Caco-2 (cell line): ENCODE results near the gene TTC9. TPM values are rescaled to one million over a fixed set of nuclear protein-coding genes. Genes with fewer than 3 reads are reported as not detected.

Source experiments
- BruUV-seq: library from RNA; stranded (reverse); fragments of 400-500 nt; replicated peaks from 2 replicates; lab custom pipeline; 2021; lab: Mats Ljungman, UMichigan
- CTCF ChIA-PET: fragments of 300-600 bp; sonication (Branson Sonifier 250); formaldehyde crosslinking; loops from one replicate; lab custom pipeline; 2022; ENCODE audit warnings: antibody characterized with exemption; lab: Charles Lee
- POLR2A ChIA-PET: fragments of 300-600 bp; sonication (Branson Sonifier 250); formaldehyde crosslinking; loops from one replicate; lab custom pipeline; 2022; ENCODE audit warnings: antibody characterized with exemption; lab: Charles Lee
- DNase-seq, 2 experiments: peaks; one replicate each; pipeline versions ENCODE4 v3.0.0 to v3.0.0-alpha.2; 2020 to 2022
- H3K27me3 ChIP-seq: replicated peaks from 2 replicates; pipeline ENCODE4 v1.6.0; 2011; ENCODE audit warnings: low read length; ENCODE audit not compliant: control insufficient read depth, insufficient read depth
- H3K36me3 ChIP-seq: 2 replicates; pipeline ENCODE4 v1.5.1; 2011; ENCODE audit warnings: low read length; ENCODE audit not compliant: control insufficient read depth, insufficient read depth
- H3K4me1 ChIP-seq: fragments of 250-450 bp; sonication (Bioruptor Pico); 2 replicates; pipeline ENCODE4 v1.5.1; 2020; ENCODE audit warnings: mild to moderate bottlenecking
- H3K4me3 ChIP-seq: 2 replicates; pipeline ENCODE4 v1.5.1; 2011; ENCODE audit warnings: low read depth, mild to moderate bottlenecking, control low read depth, low read length
- H3K9me3 ChIP-seq: fragments of 250-450 bp; sonication (Bioruptor Pico); 2 replicates; pipeline ENCODE4 v1.5.1; 2020; ENCODE audit warnings: mild to moderate bottlenecking, moderate library complexity
- H3K27ac Mint-ChIP-seq: one replicate; pipeline ENCODE4 v1.8.0; 2022; ENCODE audit warnings: mixed read lengths; ENCODE audit not compliant: unreplicated experiment
- H3K27me3 Mint-ChIP-seq: one replicate; pipeline ENCODE4 v1.8.0; 2022; ENCODE audit warnings: mixed read lengths; ENCODE audit not compliant: insufficient read depth, unreplicated experiment
- H3K36me3 Mint-ChIP-seq: one replicate; pipeline ENCODE4 v1.8.0; 2022; ENCODE audit warnings: mild to moderate bottlenecking, mixed read lengths; ENCODE audit not compliant: insufficient read depth, unreplicated experiment
- H3K4me1 Mint-ChIP-seq: one replicate; pipeline ENCODE4 v1.8.0; 2022; ENCODE audit warnings: low read depth, mixed read lengths; ENCODE audit not compliant: unreplicated experiment
- H3K4me3 Mint-ChIP-seq: one replicate; pipeline ENCODE4 v1.8.0; 2022; ENCODE audit warnings: mild to moderate bottlenecking, moderate library complexity, mixed read lengths; ENCODE audit not compliant: unreplicated experiment
- H3K9me3 Mint-ChIP-seq: one replicate; pipeline ENCODE4 v1.8.0; 2022; ENCODE audit warnings: mixed read lengths; ENCODE audit not compliant: unreplicated experiment
- intact Hi-C: fragments of 100-400 bp; cut with micrococcal nuclease; formaldehyde crosslinking; loops from one replicate; pipeline ENCODE4 v1.10.0; 2022; ENCODE audit not compliant: unreplicated experiment
- total RNA-seq: library from RNA; stranded (reverse); gene quantifications from 2 replicates; pipeline ENCODE4 v1.2.3, GENCODE V29; 2022
- TF ChIP-seq, protein P1 (sequence below), 2 experiments: fragments of 200-600 bp in 1 of 2; IDR thresholded peaks; 1 replicate in 1 of 2; 2 replicates in 1 of 2; pipeline versions ENCODE4 v1.5.1 to v1.8.0; 2011 to 2022; ENCODE audit warnings: antibody characterized with exemption in 1 of 2, control low read depth in 1 of 2, inconsistent platforms in 1 of 2, low read depth in 1 of 2, low read length in 1 of 2, mild to moderate bottlenecking in 1 of 2, moderate library complexity in 1 of 2; ENCODE audit not compliant: insufficient read depth in 1 of 2, severe bottlenecking in 1 of 2, unreplicated experiment in 1 of 2

The TTC9 gene
- total RNA-seq, 1 experiment from 2014 or later = 4.6 TPM

DNA sequence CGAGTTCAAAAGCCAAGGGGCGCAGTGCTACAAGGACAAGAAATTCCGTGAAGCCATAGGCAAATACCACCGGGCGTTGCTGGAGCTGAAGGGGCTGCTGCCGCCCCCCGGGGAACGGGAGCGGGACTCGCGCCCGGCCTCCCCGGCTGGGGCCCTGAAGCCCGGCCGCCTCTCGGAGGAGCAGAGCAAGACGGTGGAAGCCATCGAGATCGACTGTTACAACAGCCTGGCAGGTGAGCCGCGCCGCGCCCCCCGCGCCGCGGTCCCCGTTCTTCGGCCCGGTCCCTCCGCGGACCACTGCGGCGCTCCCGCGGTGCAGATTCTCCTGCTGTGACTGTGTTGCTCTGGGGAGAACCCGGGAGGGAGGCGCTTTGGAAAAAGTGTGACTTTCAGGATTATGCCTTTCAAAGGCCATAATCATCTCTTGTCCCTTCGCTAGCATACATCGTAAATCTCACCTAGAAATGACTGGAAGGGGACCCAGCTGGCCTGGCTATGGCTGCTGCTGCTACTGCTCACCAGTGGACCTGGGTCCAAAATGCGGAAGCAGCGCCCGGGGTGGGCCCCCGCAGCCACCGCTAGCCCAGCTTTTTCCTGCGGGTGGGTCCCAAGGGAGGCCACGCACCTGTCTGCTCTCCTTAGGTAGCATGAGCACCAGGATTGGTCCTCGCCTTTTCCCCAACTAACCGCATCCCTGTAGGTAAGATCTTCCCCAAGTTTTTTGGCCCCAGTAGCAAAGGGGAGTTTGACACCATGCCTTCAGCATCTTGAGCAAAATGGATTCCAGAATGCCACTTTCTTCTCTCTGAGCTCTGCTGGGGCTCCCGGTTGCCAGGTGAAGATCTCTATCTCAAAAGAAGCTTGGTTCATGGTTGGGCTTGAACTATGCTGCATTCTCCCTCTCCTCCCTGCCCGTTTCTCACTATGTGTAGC is 853 bp downstream of the TTC9 start:
- intact Hi-C loops = loop anchor here (1.0 to 5.0 kb wide), 3 partner anchors 22 to 165 kb away; partner anchors contain the start of gene MAP3K9
- Histone ChIP-seq H3K36me3 (no peaks in the 10 kb centered on the region), H3K4me3 (peak overlapping the region; percentile 84), H3K9me3 (no peaks in the 10 kb centered on the region), H3K4me1 (peaks cover 6% of the 10 kb centered on the region; the same call in 1 of the 2 replicates), H3K27me3 (no peaks in the 10 kb centered on the region)
- TF ChIP-seq, protein P1, sequence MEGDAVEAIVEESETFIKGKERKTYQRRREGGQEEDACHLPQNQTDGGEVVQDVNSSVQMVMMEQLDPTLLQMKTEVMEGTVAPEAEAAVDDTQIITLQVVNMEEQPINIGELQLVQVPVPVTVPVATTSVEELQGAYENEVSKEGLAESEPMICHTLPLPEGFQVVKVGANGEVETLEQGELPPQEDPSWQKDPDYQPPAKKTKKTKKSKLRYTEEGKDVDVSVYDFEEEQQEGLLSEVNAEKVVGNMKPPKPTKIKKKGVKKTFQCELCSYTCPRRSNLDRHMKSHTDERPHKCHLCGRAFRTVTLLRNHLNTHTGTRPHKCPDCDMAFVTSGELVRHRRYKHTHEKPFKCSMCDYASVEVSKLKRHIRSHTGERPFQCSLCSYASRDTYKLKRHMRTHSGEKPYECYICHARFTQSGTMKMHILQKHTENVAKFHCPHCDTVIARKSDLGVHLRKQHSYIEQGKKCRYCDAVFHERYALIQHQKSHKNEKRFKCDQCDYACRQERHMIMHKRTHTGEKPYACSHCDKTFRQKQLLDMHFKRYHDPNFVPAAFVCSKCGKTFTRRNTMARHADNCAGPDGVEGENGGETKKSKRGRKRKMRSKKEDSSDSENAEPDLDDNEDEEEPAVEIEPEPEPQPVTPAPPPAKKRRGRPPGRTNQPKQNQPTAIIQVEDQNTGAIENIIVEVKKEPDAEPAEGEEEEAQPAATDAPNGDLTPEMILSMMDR (IDR thresholded peaks at IDR 0.05; ENCODE audit: insufficient read depth in 1 of 2, low read depth in 1 of 2, low read length in 1 of 2, severe bottlenecking in 1 of 2, unreplicated experiment in 1 of 2) = no peak
- H3K9me3 Mint-ChIP-seq = no peaks in the 10 kb centered on the region
- peaks cover 13% of the 10 kb centered on the region for H3K4me1 Mint-ChIP-seq
- no TSS peak for BruUV-seq
- CTCF ChIA-PET = interaction anchor here (0.9 kb wide), 2 partner anchors 74 to 168 kb away, joined by 3 to 4 read pairs; no protein-coding TSS in a partner anchor
- H3K36me3 Mint-ChIP-seq = no peaks in the 10 kb centered on the region
- peak in 1 of 2 experiments; percentile 39 for DNase-seq
- no peak overlapping the region for H3K27ac Mint-ChIP-seq
- POLR2A ChIA-PET = interaction anchor here (0.6 kb wide), 1 partner anchor 9 kb away, joined by 5 read pairs; no protein-coding TSS in a partner anchor
- peaks cover 4% of the 10 kb centered on the region for H3K27me3 Mint-ChIP-seq
- H3K4me3 Mint-ChIP-seq = peak overlapping the region; percentile 91

DNA sequence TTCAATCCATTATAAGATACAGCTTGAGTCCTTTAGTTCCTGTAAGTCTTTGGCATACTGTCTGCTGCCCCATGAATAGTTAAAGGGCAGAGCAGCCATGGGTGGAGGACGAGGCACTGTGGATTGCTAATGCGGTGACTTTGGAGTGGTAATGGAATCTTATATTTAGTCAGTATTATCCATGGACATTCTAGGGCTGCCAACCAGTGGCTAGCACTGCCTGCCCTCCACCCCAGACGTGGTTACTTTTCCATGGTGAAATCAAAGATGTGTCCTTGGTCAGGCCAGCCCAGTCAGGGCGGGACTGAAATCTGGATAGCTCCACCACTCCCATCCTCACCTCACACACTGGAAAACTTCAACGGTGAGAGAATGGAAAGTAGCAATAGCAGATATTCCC is 2.3 kb downstream of the TTC9 start:
- H3K4me1 Mint-ChIP-seq = peaks cover 13% of the 10 kb centered on the region
- H3K27me3 Mint-ChIP-seq = peaks cover 4% of the 10 kb centered on the region
- no TSS peak for BruUV-seq
- peaks cover 6% of the 10 kb centered on the region; the same call in 1 of the 2 replicates for H3K4me1 ChIP-seq
- no peaks in the 10 kb centered on the region for H3K36me3 Mint-ChIP-seq
- ChIA-PET POLR2A (no interaction called here), CTCF (no interaction called here)
- H3K27ac Mint-ChIP-seq = no peak overlapping the region
- no peaks in the 10 kb centered on the region for H3K27me3 ChIP-seq
- intact Hi-C loops = loop anchor here (2.0 to 5.0 kb wide), 2 partner anchors 21 to 163 kb away; partner anchors contain the start of gene MAP3K9
- no peak overlapping the region for H3K4me3 ChIP-seq
- TF ChIP-seq, protein P1 (IDR thresholded peaks at IDR 0.05; ENCODE audit: insufficient read depth in 1 of 2, low read depth in 1 of 2, low read length in 1 of 2, severe bottlenecking in 1 of 2, unreplicated experiment in 1 of 2) = no peak
- DNase-seq = no peak
- H3K36me3 ChIP-seq = no peaks in the 10 kb centered on the region
- H3K9me3 ChIP-seq = no peaks in the 10 kb centered on the region
- no peaks in the 10 kb centered on the region for H3K9me3 Mint-ChIP-seq
- H3K4me3 Mint-ChIP-seq = no peak overlapping the region

DNA sequence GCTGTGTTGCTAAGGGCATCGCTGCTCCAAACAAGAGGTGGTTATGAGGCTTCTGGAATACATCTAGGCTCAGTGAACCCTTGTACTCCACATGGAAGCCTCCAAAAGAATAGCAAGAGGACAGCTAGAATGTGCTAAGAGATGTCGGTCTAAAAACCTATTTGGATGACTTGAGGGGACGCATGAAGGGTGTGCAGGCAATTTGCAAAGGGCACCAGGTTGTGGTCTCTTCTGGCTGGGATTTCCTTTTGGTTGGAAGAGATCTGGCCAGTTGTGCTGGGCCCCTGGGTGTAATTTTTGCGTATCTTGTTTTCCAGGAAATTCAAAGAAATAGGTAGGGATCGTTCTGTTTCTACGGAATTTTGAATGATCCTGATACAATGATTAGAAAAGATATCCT is 4.2 kb downstream of the TTC9 start:
- Histone ChIP-seq H3K4me1 (peaks cover under 1% of the 10 kb centered on the region; the same call in 1 of the 2 replicates), H3K36me3 (no peaks in the 10 kb centered on the region), H3K27me3 (no peaks in the 10 kb centered on the region), H3K4me3 (no peak overlapping the region), H3K9me3 (no peaks in the 10 kb centered on the region)
- BruUV-seq = no TSS peak
- ChIA-PET CTCF (no interaction called here), POLR2A (no interaction called here)
- peaks cover under 1% of the 10 kb centered on the region for H3K27me3 Mint-ChIP-seq
- H3K9me3 Mint-ChIP-seq = no peaks in the 10 kb centered on the region
- H3K27ac Mint-ChIP-seq = no peak overlapping the region
- TF ChIP-seq, protein P1 (IDR thresholded peaks at IDR 0.05; ENCODE audit: insufficient read depth in 1 of 2, low read depth in 1 of 2, low read length in 1 of 2, severe bottlenecking in 1 of 2, unreplicated experiment in 1 of 2) = no peak
- no peaks in the 10 kb centered on the region for H3K36me3 Mint-ChIP-seq
- no peak overlapping the region for H3K4me3 Mint-ChIP-seq
- DNase-seq = no peak
- H3K4me1 Mint-ChIP-seq = peaks cover 7% of the 10 kb centered on the region
- intact Hi-C loops = no loop called here
